Brain microvascular endothelial cell (primary cell): ENCODE results near the gene RAB29.

ENCODE experiments used
- DNase-seq: peaks from one replicate; pipeline ENCODE4 v3.0.0-alpha.2; 2020
- H3K27ac ChIP-seq: fragments of 250-450 bp; sonication (Bioruptor Pico); 2 replicates; pipeline ENCODE4 v1.5.1; 2020; ENCODE audit warnings: mild to moderate bottlenecking, moderate library complexity
- H3K27me3 ChIP-seq: fragments of 250-450 bp; sonication (Bioruptor Pico); replicated peaks from 2 replicates; pipeline ENCODE4 v1.5.1; 2020; ENCODE audit warnings: mild to moderate bottlenecking
- H3K36me3 ChIP-seq: fragments of 250-450 bp; sonication (Bioruptor Pico); replicated peaks from 2 replicates; pipeline ENCODE4 v1.5.1; 2020; ENCODE audit warnings: mild to moderate bottlenecking
- H3K4me3 ChIP-seq: 2 replicates; pipeline ENCODE4 v1.5.1; 2011; ENCODE audit warnings: low read depth, mild to moderate bottlenecking, control low read depth, low read length, moderate library complexity
- CTCF ChIP-seq: IDR thresholded peaks from 2 replicates; pipeline ENCODE4 v1.5.1; 2011; ENCODE audit warnings: low read depth, mild to moderate bottlenecking, moderate library complexity, low read length, control low read depth, inconsistent platforms; ENCODE audit errors: missing control alignments
- in situ Hi-C: cut with HindIII; loops from 2 replicates; pipeline ENCODE4 v1.10.0; 2017; ENCODE audit warnings: low sequenced_read_pairs, low pct_ligation_motif_present

Gene RAB29

GRCh38 chr1:205785446-205785845 is 10.2 kb upstream of the RAB29 start:
- Histone ChIP-seq H3K36me3 (no peaks in the 10 kb centered on the region), H3K4me3 (no peak overlapping the region), H3K27me3 (no peaks in the 10 kb centered on the region), H3K27ac (no peak overlapping the region)
- in situ Hi-C loops = loop anchor here (25.0 kb wide), 1 partner anchor 327 kb away; the partner anchor contains the start of gene AVPR1B
- no peak for TF ChIP-seq CTCF
- DNase-seq = no peak

- Histone ChIP-seq H3K36me3 (no peaks in the 10 kb centered on the region), H3K27ac (no peak overlapping the region), H3K4me3 (no peak overlapping the region), H3K27me3 (no peaks in the 10 kb centered on the region)
- no peak for DNase-seq
- in situ Hi-C loops = loop anchor here (25.0 kb wide), 1 partner anchor 328 kb away; the partner anchor contains the start of gene AVPR1B
- TF ChIP-seq CTCF = no peak
These were observed 8.6 kb upstream of the RAB29 start for GRCh38 chr1:205783904-205784303.

- Histone ChIP-seq H3K27me3 (no peaks in the 10 kb centered on the region), H3K36me3 (no peaks in the 10 kb centered on the region), H3K4me3 (no peak overlapping the region), H3K27ac (no peak overlapping the region)
- in situ Hi-C loops = loop anchor here (25.0 kb wide), 1 partner anchor 329 kb away; the partner anchor contains the start of gene AVPR1B
- no peak for DNase-seq
- no peak for TF ChIP-seq CTCF
These were observed 8.1 kb upstream of the RAB29 start for GRCh38 chr1:205783433-205783795.

- no peak for DNase-seq
- Histone ChIP-seq H3K27ac (no peak overlapping the region), H3K36me3 (no peaks in the 10 kb centered on the region), H3K27me3 (no peaks in the 10 kb centered on the region), H3K4me3 (no peak overlapping the region)
- in situ Hi-C loops = loop anchor here (25.0 kb wide), 1 partner anchor 329 kb away; the partner anchor contains the start of gene AVPR1B
- no peak for TF ChIP-seq CTCF
These were observed 7.5 kb upstream of the RAB29 start for GRCh38 chr1:205782627-205783432.

- Histone ChIP-seq H3K4me3 (no peak overlapping the region), H3K27me3 (no peaks in the 10 kb centered on the region), H3K36me3 (no peaks in the 10 kb centered on the region), H3K27ac (no peak overlapping the region)
- no peak for DNase-seq
- TF ChIP-seq CTCF = no peak
- in situ Hi-C loops = loop anchor here (25.0 kb wide), 1 partner anchor 332 kb away; the partner anchor contains the start of gene AVPR1B
These were observed 5.1 kb upstream of the RAB29 start for GRCh38 chr1:205780335-205780734.

GRCh38 chr1:205777994-205778393 is 2.7 kb upstream of the RAB29 start:
- no peak for DNase-seq
- Histone ChIP-seq H3K27me3 (no peaks in the 10 kb centered on the region), H3K4me3 (no peak overlapping the region), H3K36me3 (no peaks in the 10 kb centered on the region), H3K27ac (no peak overlapping the region)
- TF ChIP-seq CTCF = no peak
- in situ Hi-C loops = loop anchor here (25.0 kb wide), 1 partner anchor 334 kb away; the partner anchor contains the start of gene AVPR1B
